Putamen (tissue), 1 donor: Measurements from ENCODE around the gene SENP2.

Experiments used
- DNase-seq: peaks from one replicate; pipeline ENCODE4 v3.0.0-alpha.2; 2016; ENCODE audit warnings: low spot score

Gene SENP2

DNA sequence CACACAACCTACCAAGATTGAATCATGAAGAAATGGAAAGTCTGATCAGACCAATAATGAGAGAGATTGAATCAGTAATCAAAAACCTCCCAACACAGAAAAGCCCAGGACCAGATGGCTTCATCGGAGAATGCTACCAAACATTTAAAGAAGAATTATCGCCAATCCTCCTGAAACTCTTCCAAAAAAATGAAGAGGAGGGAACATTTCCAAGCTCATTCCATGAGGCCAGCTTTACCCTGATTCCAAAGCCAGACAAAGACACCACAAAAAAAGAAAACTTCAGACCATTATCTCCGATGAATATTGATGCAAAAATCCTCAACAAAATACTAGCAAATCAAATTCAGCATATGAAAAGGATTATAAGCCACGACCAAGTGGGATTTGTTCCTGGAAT, 94.1 kb downstream of the SENP2 start:
- no peak for DNase-seq
